ENCODE measurements around the gene BLOC1S4.
A peak's percentile ranks its signal among the peaks of the same experiment; 100 is the strongest.

BLOC1S4 gene

GRCh38 chr4:6692806-6693205 lies 23.2 kb upstream of the BLOC1S4 start:
- H3K4me2 ChIP-seq (ENCODE audit: insufficient read depth, low read length, poor library complexity, severe bottlenecking) = no peak overlapping the region
- no peak overlapping the region for H4K91ac ChIP-seq (ENCODE audit: low read depth, low read length, poor library complexity)
- no peak overlapping the region for H2AK5ac ChIP-seq (ENCODE audit: low read depth, low read length)
- H3K27me3 ChIP-seq (ENCODE audit: control insufficient read depth in 3 of 3, insufficient read depth in 3 of 3, low read depth in 1 of 3, low read length in 3 of 3) = no peaks in the 10 kb centered on the region
- no peak overlapping the region for H4K8ac ChIP-seq (ENCODE audit: low read depth, low read length)
- no peak overlapping the region for H2BK12ac ChIP-seq (ENCODE audit: low read length)
- no peak overlapping the region for H2BK5ac ChIP-seq (ENCODE audit: low read length)
- peak overlapping the region; percentile 15 for H2AFZ ChIP-seq (ENCODE audit: low read length)
- no peak overlapping the region for H3K23ac ChIP-seq (ENCODE audit: low read depth, low read length, poor library complexity)
- no CpG with 5 or more reads among the region's 3 CpGs for WGBS, 2 donors (ENCODE audit: extremely low coverage in 2 of 2, insufficient read length in 2 of 2, insufficient replicate concordance in 1 of 2)
- H3K9me3 ChIP-seq (replicated peaks in 1 of 2; ENCODE audit: control insufficient read depth in 2 of 2, insufficient read depth in 1 of 2, low read depth in 1 of 2, low read length in 2 of 2) = no peaks in the 10 kb centered on the region
- H3K14ac ChIP-seq (ENCODE audit: low read length) = no peak overlapping the region
- no peak overlapping the region for H2BK15ac ChIP-seq (ENCODE audit: low read length)
- H3K4me3 ChIP-seq (ENCODE audit: low read length in 2 of 2) = no peak overlapping the region
- peaks cover 2% of the 10 kb centered on the region for H3K79me1 ChIP-seq (ENCODE audit: low read depth, low read length)
- no peak overlapping the region for H2BK120ac ChIP-seq (ENCODE audit: low read depth, low read length)
- H3K18ac ChIP-seq (ENCODE audit: low read length) = no peak overlapping the region
- H3K4ac ChIP-seq (ENCODE audit: low read length) = no peak overlapping the region
- peaks cover 8 to 10% of the 10 kb centered on the region in 2 donors for H3K4me1 ChIP-seq (ENCODE audit: control insufficient read depth in 2 of 2, insufficient read depth in 1 of 2, low read depth in 1 of 2, low read length in 2 of 2)
- no peaks in the 10 kb centered on the region for H3K36me3 ChIP-seq (replicated peaks in 1 of 2; ENCODE audit: control insufficient read depth in 2 of 2, insufficient read depth in 2 of 2, low read length in 2 of 2)
- no peak overlapping the region for H3K9ac ChIP-seq (ENCODE audit: low read depth, low read length, poor library complexity)
- no peak for DNase-seq (ENCODE audit: low spot score)
- H3K27ac ChIP-seq (replicated peaks; ENCODE audit: low read length) = no peak overlapping the region

GRCh38 chr4:6693231-6694176 lies 22.5 kb upstream of the BLOC1S4 start, which contains the start of gene S100P:
Gene S100P (plus strand): TSS chr4:6693878. CDS start chr4:6693933, 55 bp downstream.
- Histone ChIP-seq H3K4me3 (ENCODE audit: low read length in 2 of 2) (no peak within 1 kb of the TSS), H3K9ac (ENCODE audit: low read depth, low read length, poor library complexity) (peak within 1 kb of the TSS; percentile 51), H3K23ac (ENCODE audit: low read depth, low read length, poor library complexity) (peak within 1 kb of the TSS; percentile 89), H3K4me1 (ENCODE audit: control insufficient read depth in 2 of 2, insufficient read depth in 1 of 2, low read depth in 1 of 2, low read length in 2 of 2) (peaks cover 7 to 8% of the 10 kb centered on the region in 2 donors), H3K4me2 (ENCODE audit: insufficient read depth, low read length, poor library complexity, severe bottlenecking) (no peak within 1 kb of the TSS), H4K8ac (ENCODE audit: low read depth, low read length) (no peak within 1 kb of the TSS), H3K9me3 (replicated peaks in 1 of 2; ENCODE audit: control insufficient read depth in 2 of 2, insufficient read depth in 1 of 2, low read depth in 1 of 2, low read length in 2 of 2) (no peaks in the 10 kb centered on the region), H3K27me3 (ENCODE audit: control insufficient read depth in 3 of 3, insufficient read depth in 3 of 3, low read depth in 1 of 3, low read length in 3 of 3) (no peaks in the 10 kb centered on the region), H4K91ac (ENCODE audit: low read depth, low read length, poor library complexity) (no peak within 1 kb of the TSS), H2BK12ac (ENCODE audit: low read length) (no peak within 1 kb of the TSS), H3K14ac (ENCODE audit: low read length) (peak within 1 kb of the TSS; percentile 94), H3K36me3 (replicated peaks in 1 of 2; ENCODE audit: control insufficient read depth in 2 of 2, insufficient read depth in 2 of 2, low read length in 2 of 2) (no peaks in the 10 kb centered on the region), H2BK120ac (ENCODE audit: low read depth, low read length) (no peak within 1 kb of the TSS), H3K27ac (replicated peaks; ENCODE audit: low read length) (no peak within 1 kb of the TSS), H3K4ac (ENCODE audit: low read length) (no peak within 1 kb of the TSS), H3K18ac (ENCODE audit: low read length) (peak within 1 kb of the TSS; percentile 31), H3K79me1 (ENCODE audit: low read depth, low read length) (peaks cover 2% of the 10 kb centered on the region), H2BK5ac (ENCODE audit: low read length) (peak within 1 kb of the TSS; percentile 53), H2AK5ac (ENCODE audit: low read depth, low read length) (peak within 1 kb of the TSS; percentile 47), H2BK15ac (ENCODE audit: low read length) (peak within 1 kb of the TSS; percentile 68), H2AFZ (ENCODE audit: low read length) (peak within 1 kb of the TSS; percentile 15)
- no peak for DNase-seq (ENCODE audit: low spot score)
- WGBS, 2 donors (ENCODE audit: extremely low coverage in 2 of 2, insufficient read length in 2 of 2, insufficient replicate concordance in 1 of 2) = no CpG with 5 or more reads among the region's 29 CpGs

GRCh38 chr4:6694177-6694901 lies 21.6 kb upstream of the BLOC1S4 start:
- Histone ChIP-seq H3K9me3 (replicated peaks in 1 of 2; ENCODE audit: control insufficient read depth in 2 of 2, insufficient read depth in 1 of 2, low read depth in 1 of 2, low read length in 2 of 2) (no peaks in the 10 kb centered on the region), H3K9ac (ENCODE audit: low read depth, low read length, poor library complexity) (peak overlapping the region; percentile 44), H3K4me1 (ENCODE audit: control insufficient read depth in 2 of 2, insufficient read depth in 1 of 2, low read depth in 1 of 2, low read length in 2 of 2) (peaks cover under 1 to 6% of the 10 kb centered on the region in 2 donors), H2AK5ac (ENCODE audit: low read depth, low read length) (peak overlapping the region; percentile 40), H3K79me1 (ENCODE audit: low read depth, low read length) (peaks cover 2% of the 10 kb centered on the region), H3K18ac (ENCODE audit: low read length) (no peak overlapping the region), H3K23ac (ENCODE audit: low read depth, low read length, poor library complexity) (peak overlapping the region; percentile 89), H3K14ac (ENCODE audit: low read length) (peak overlapping the region; percentile 44), H3K4me3 (ENCODE audit: low read length in 2 of 2) (no peak overlapping the region), H2BK5ac (ENCODE audit: low read length) (peak overlapping the region; percentile 53), H3K27ac (replicated peaks; ENCODE audit: low read length) (no peak overlapping the region), H4K8ac (ENCODE audit: low read depth, low read length) (no peak overlapping the region), H3K36me3 (replicated peaks in 1 of 2; ENCODE audit: control insufficient read depth in 2 of 2, insufficient read depth in 2 of 2, low read length in 2 of 2) (no peaks in the 10 kb centered on the region), H3K27me3 (ENCODE audit: control insufficient read depth in 3 of 3, insufficient read depth in 3 of 3, low read depth in 1 of 3, low read length in 3 of 3) (no peaks in the 10 kb centered on the region), H3K4me2 (ENCODE audit: insufficient read depth, low read length, poor library complexity, severe bottlenecking) (no peak overlapping the region), H3K4ac (ENCODE audit: low read length) (no peak overlapping the region), H4K91ac (ENCODE audit: low read depth, low read length, poor library complexity) (no peak overlapping the region), H2AFZ (ENCODE audit: low read length) (no peak overlapping the region), H2BK12ac (ENCODE audit: low read length) (no peak overlapping the region), H2BK120ac (ENCODE audit: low read depth, low read length) (no peak overlapping the region), H2BK15ac (ENCODE audit: low read length) (no peak overlapping the region)
- DNase-seq (ENCODE audit: low spot score) = no peak
- WGBS, 2 donors (ENCODE audit: extremely low coverage in 2 of 2, insufficient read length in 2 of 2, insufficient replicate concordance in 1 of 2) = no CpG with 5 or more reads among the region's 16 CpGs

Measured in neuronal stem cell (in vitro differentiated cells).